ENCODE results near the gene MIF4GD.
"Not testable (repeated sequence)": the region's sequence is repeated elsewhere in the genome, so short reads cannot be mapped to it uniquely, and the experiment has no call there.

MIF4GD gene

GRCh38 chr17:75270966-75271232 lies at the start of gene MIF4GD:
TSS of gene MIF4GD (minus strand) at chr17:75271231. CDS start at chr17:75270195, 1,036 bp downstream.
- in situ Hi-C loops (cut with HindIII; ENCODE audit: low sequenced_read_pairs), result no loop called here

GRCh38 chr17:75319904-75320691 lies 49.1 kb upstream of the MIF4GD start:
- in situ Hi-C loops (cut with HindIII; ENCODE audit: low sequenced_read_pairs), result no loop called here

GRCh38 chr17:75318615-75319222 lies 47.7 kb upstream of the MIF4GD start:
- in situ Hi-C loops (cut with HindIII; ENCODE audit: low sequenced_read_pairs), result no loop called here

- in situ Hi-C loops (cut with HindIII; ENCODE audit: low sequenced_read_pairs), result no loop called here
Observed at GRCh38 chr17:75318211-75318610, 47.2 kb upstream of the MIF4GD start.

- in situ Hi-C loops (cut with HindIII; ENCODE audit: low sequenced_read_pairs), result no loop called here
Observed at GRCh38 chr17:75317671-75318070, 46.6 kb upstream of the MIF4GD start.

- in situ Hi-C loops (cut with HindIII; ENCODE audit: low sequenced_read_pairs), result no loop called here
Observed at GRCh38 chr17:75316253-75316652, 45.2 kb upstream of the MIF4GD start.

GRCh38 chr17:75315541-75316243 lies 44.7 kb upstream of the MIF4GD start:
- in situ Hi-C loops (cut with HindIII; ENCODE audit: low sequenced_read_pairs), result no loop called here

- in situ Hi-C loops (cut with HindIII; ENCODE audit: low sequenced_read_pairs), result no loop called here
Observed at GRCh38 chr17:75313941-75314551, 43.0 kb upstream of the MIF4GD start.

GRCh38 chr17:75308732-75309629 lies 38.0 kb upstream of the MIF4GD start:
- in situ Hi-C loops (cut with HindIII; ENCODE audit: low sequenced_read_pairs), result no loop called here

- in situ Hi-C loops (cut with HindIII; ENCODE audit: low sequenced_read_pairs), result no loop called here
Observed at GRCh38 chr17:75307957-75308731, 37.1 kb upstream of the MIF4GD start.

- in situ Hi-C loops (cut with HindIII; ENCODE audit: low sequenced_read_pairs), result no loop called here
Observed at GRCh38 chr17:75301502-75302206, 30.6 kb upstream of the MIF4GD start.

GRCh38 chr17:75301049-75301448 lies 30.0 kb upstream of the MIF4GD start:
- in situ Hi-C loops (cut with HindIII; ENCODE audit: low sequenced_read_pairs), result no loop called here

GRCh38 chr17:75300280-75300679 lies 29.2 kb upstream of the MIF4GD start:
- in situ Hi-C loops (cut with HindIII; ENCODE audit: low sequenced_read_pairs), result no loop called here

GRCh38 chr17:75295201-75296158 lies 24.4 kb upstream of the MIF4GD start:
- in situ Hi-C loops (cut with HindIII; ENCODE audit: low sequenced_read_pairs), result no loop called here

- in situ Hi-C loops (cut with HindIII; ENCODE audit: low sequenced_read_pairs), result not testable (repeated sequence)
Observed at GRCh38 chr17:75292810-75293448, 21.9 kb upstream of the MIF4GD start.

GRCh38 chr17:75289832-75290337 lies 18.9 kb upstream of the MIF4GD start:
- in situ Hi-C loops (cut with HindIII; ENCODE audit: low sequenced_read_pairs), result no loop called here

GRCh38 chr17:75289115-75289831 lies 18.2 kb upstream of the MIF4GD start, which contains the start of gene SLC25A19:
TSS of gene SLC25A19 (minus strand) at chr17:75289433. CDS start at chr17:75286764, 2,669 bp downstream.
- in situ Hi-C loops (cut with HindIII; ENCODE audit: low sequenced_read_pairs), result no loop called here

Data from DLD1 (cell line).